Effector memory CD8-positive, alpha-beta T cell (primary cell): ENCODE data around the gene EPS8L2.
A peak's percentile ranks its signal among the peaks of the same experiment; 100 is the strongest.

Experiments
- ATAC-seq: fragments of 150-1000 bp; cut with Tn5 transposase; replicated peaks from 2 replicates; pipeline ENCODE4 v1.10.0; 2021; ENCODE audit warnings: mild to moderate bottlenecking, moderate library complexity
- DNase-seq, 3 experiments: peaks; one replicate each; pipeline ENCODE4 v3.0.0; 2021
- H3K27ac Mint-ChIP-seq, 2 donors: one replicate each; pipeline ENCODE4 v1.8.0; 2022; ENCODE audit warnings: mild to moderate bottlenecking in 2 of 2, mixed read lengths in 2 of 2, moderate library complexity in 2 of 2
- H3K27me3 Mint-ChIP-seq, 2 donors: one replicate each; pipeline ENCODE4 v1.8.0; 2022; ENCODE audit warnings: mixed read lengths in 2 of 2
- H3K36me3 Mint-ChIP-seq: one replicate; pipeline ENCODE4 v1.8.0; 2022; ENCODE audit warnings: mild to moderate bottlenecking, moderate library complexity, mixed read lengths; ENCODE audit not compliant: insufficient read depth
- H3K4me1 Mint-ChIP-seq, 2 donors: one replicate each; pipeline ENCODE4 v1.8.0; 2022; ENCODE audit warnings: low read depth in 2 of 2, mixed read lengths in 2 of 2
- H3K4me3 Mint-ChIP-seq, 2 donors: one replicate each; pipeline ENCODE4 v1.8.0; 2022; ENCODE audit warnings: mild to moderate bottlenecking in 2 of 2, mixed read lengths in 2 of 2, moderate library complexity in 2 of 2
- H3K9me3 Mint-ChIP-seq, 2 donors: one replicate each; pipeline ENCODE4 v1.8.0; 2022; ENCODE audit warnings: mixed read lengths in 2 of 2

Gene EPS8L2

GRCh38 chr11:720642-721246 lies 14.7 kb downstream of the EPS8L2 start:
- Mint-ChIP-seq H3K36me3 (no peaks in the 10 kb centered on the region), H3K27ac (no peak overlapping the region), H3K4me3 (peak overlapping the region; percentile 69 to 70), H3K4me1 (peaks cover 10 to 11% of the 10 kb centered on the region in 2 donors), H3K27me3 (peaks cover 18 to 24% of the 10 kb centered on the region in 2 donors), H3K9me3 (no peaks in the 10 kb centered on the region)
- ATAC-seq (peak; percentile 61), DNase-seq (peak; percentile 33 to 50 (median 38))

- H3K27ac Mint-ChIP-seq = no peak overlapping the region
- peak overlapping the region; percentile 69 to 70 for H3K4me3 Mint-ChIP-seq
- DNase-seq (no peak), ATAC-seq (no peak)
- peaks cover 18 to 24% of the 10 kb centered on the region in 2 donors for H3K27me3 Mint-ChIP-seq
- no peaks in the 10 kb centered on the region for H3K36me3 Mint-ChIP-seq
- no peaks in the 10 kb centered on the region for H3K9me3 Mint-ChIP-seq
- peaks cover 10 to 11% of the 10 kb centered on the region in 2 donors for H3K4me1 Mint-ChIP-seq
Observed at GRCh38 chr11:721247-721740, 15.3 kb downstream of the EPS8L2 start.

GRCh38 chr11:721741-722345 lies 15.8 kb downstream of the EPS8L2 start:
- H3K4me3 Mint-ChIP-seq = peak overlapping the region; percentile 69 to 70
- H3K4me1 Mint-ChIP-seq = peaks cover 11% of the 10 kb centered on the region in 2 donors
- H3K27ac Mint-ChIP-seq = no peak overlapping the region
- peak; percentile 40 for ATAC-seq
- peak; percentile 31 to 41 (median 38) for DNase-seq
- H3K9me3 Mint-ChIP-seq = no peaks in the 10 kb centered on the region
- peaks cover 18 to 24% of the 10 kb centered on the region in 2 donors for H3K27me3 Mint-ChIP-seq
- H3K36me3 Mint-ChIP-seq = no peaks in the 10 kb centered on the region

- Mint-ChIP-seq H3K27ac (no peak overlapping the region), H3K4me3 (peak overlapping the region; percentile 69 to 70), H3K27me3 (peaks cover 18 to 24% of the 10 kb centered on the region in 2 donors), H3K4me1 (peaks cover 11 to 13% of the 10 kb centered on the region in 2 donors), H3K9me3 (no peaks in the 10 kb centered on the region), H3K36me3 (no peaks in the 10 kb centered on the region)
- DNase-seq (no peak), ATAC-seq (no peak)
Observed at GRCh38 chr11:722346-722811, 16.3 kb downstream of the EPS8L2 start.

GRCh38 chr11:723120-723883 lies 17.3 kb downstream of the EPS8L2 start:
- H3K9me3 Mint-ChIP-seq = no peaks in the 10 kb centered on the region
- peak overlapping the region in 1 of 2 donors; percentile 42 for H3K27ac Mint-ChIP-seq
- DNase-seq (peak; percentile 40 to 50 (median 47)), ATAC-seq (peak; percentile 45)
- H3K4me3 Mint-ChIP-seq = peak overlapping the region; percentile 80 to 89
- H3K4me1 Mint-ChIP-seq = peaks cover 11 to 13% of the 10 kb centered on the region in 2 donors
- H3K27me3 Mint-ChIP-seq = peaks cover 18 to 24% of the 10 kb centered on the region in 2 donors
- no peaks in the 10 kb centered on the region for H3K36me3 Mint-ChIP-seq

GRCh38 chr11:724049-724777 lies 18.2 kb downstream of the EPS8L2 start:
- Mint-ChIP-seq H3K4me1 (peaks cover 11 to 13% of the 10 kb centered on the region in 2 donors), H3K9me3 (no peaks in the 10 kb centered on the region), H3K4me3 (peak overlapping the region; percentile 74), H3K36me3 (no peaks in the 10 kb centered on the region), H3K27ac (no peak overlapping the region), H3K27me3 (peaks cover 14 to 22% of the 10 kb centered on the region in 2 donors)
- ATAC-seq (no peak), DNase-seq (no peak)

GRCh38 chr11:724778-725386 lies 18.9 kb downstream of the EPS8L2 start:
- peak overlapping the region in 1 of 2 donors; percentile 32 for H3K27ac Mint-ChIP-seq

GRCh38 chr11:725624-726202 lies 19.7 kb downstream of the EPS8L2 start:
- peak overlapping the region; percentile 74 for H3K4me3 Mint-ChIP-seq
- ATAC-seq (no peak), DNase-seq (no peak)
- no peaks in the 10 kb centered on the region for H3K9me3 Mint-ChIP-seq
- H3K27ac Mint-ChIP-seq = peak overlapping the region in 1 of 2 donors; percentile 32
- H3K27me3 Mint-ChIP-seq = peaks cover 9 to 12% of the 10 kb centered on the region in 2 donors
- H3K36me3 Mint-ChIP-seq = peaks cover 3% of the 10 kb centered on the region
- peaks cover 7 to 13% of the 10 kb centered on the region in 2 donors for H3K4me1 Mint-ChIP-seq

More at GRCh38 chr11:724778-725386, 18.9 kb downstream of the EPS8L2 start:
- H3K4me1 Mint-ChIP-seq = peaks cover 8 to 13% of the 10 kb centered on the region in 2 donors
- H3K9me3 Mint-ChIP-seq = no peaks in the 10 kb centered on the region
- peak overlapping the region; percentile 74 for H3K4me3 Mint-ChIP-seq
- ATAC-seq (no peak), DNase-seq (no peak)
- peaks cover 2% of the 10 kb centered on the region for H3K36me3 Mint-ChIP-seq
- peaks cover 9 to 15% of the 10 kb centered on the region in 2 donors for H3K27me3 Mint-ChIP-seq

GRCh38 chr11:726278-727220 lies 20.5 kb downstream of the EPS8L2 start:
- peaks cover 7 to 9% of the 10 kb centered on the region in 2 donors for H3K27me3 Mint-ChIP-seq
- DNase-seq = peak in 2 of 3 experiments; percentile 32 to 34
- no peaks in the 10 kb centered on the region for H3K9me3 Mint-ChIP-seq
- H3K27ac Mint-ChIP-seq = peak overlapping the region in 1 of 2 donors; percentile 24
- H3K4me1 Mint-ChIP-seq = peaks cover 4 to 10% of the 10 kb centered on the region in 2 donors
- H3K4me3 Mint-ChIP-seq = peak overlapping the region; percentile 62 to 74
- H3K36me3 Mint-ChIP-seq = peaks cover 3% of the 10 kb centered on the region
- peak; percentile 48 for ATAC-seq

GRCh38 chr11:727281-727701 lies 21.3 kb downstream of the EPS8L2 start:
- peaks cover 3% of the 10 kb centered on the region for H3K36me3 Mint-ChIP-seq
- H3K27me3 Mint-ChIP-seq = peaks cover 6 to 9% of the 10 kb centered on the region in 2 donors
- peak overlapping the region in 1 of 2 donors; percentile 24 for H3K27ac Mint-ChIP-seq
- ATAC-seq (no peak), DNase-seq (no peak)
- H3K9me3 Mint-ChIP-seq = no peaks in the 10 kb centered on the region
- peak overlapping the region; percentile 62 to 74 for H3K4me3 Mint-ChIP-seq
- peaks cover 4 to 9% of the 10 kb centered on the region in 2 donors for H3K4me1 Mint-ChIP-seq
